CD4-positive, CD25-positive, alpha-beta regulatory T cell (primary cell): Measurements from ENCODE around the gene CEP350. TPM values are rescaled to one million over a fixed set of nuclear protein-coding genes. Genes with fewer than 3 reads are reported as not detected.

Experiments
- ATAC-seq, 2 donors: fragments of 150-1000 bp; cut with Tn5 transposase; one replicate each; pipeline ENCODE4 v1.10.0; 2021; ENCODE audit warnings: low read depth in 2 of 2, moderate number of reproducible peaks in 2 of 2, moderate library complexity in 1 of 2
- DNase-seq, 3 donors: peaks; one replicate each; pipeline versions ENCODE4 v3.0.0 to v3.0.0-alpha.2; 2012 to 2022; ENCODE audit warnings: mixed read lengths in 1 of 3
- H3K27ac ChIP-seq: one replicate; pipeline ENCODE4 v1.7.0; 2013; ENCODE audit warnings: mild to moderate bottlenecking, low read length; ENCODE audit not compliant: insufficient read depth, poor library complexity, severe bottlenecking
- H3K27me3 ChIP-seq: one replicate; pipeline ENCODE4 v1.7.0; 2013; ENCODE audit warnings: low read length; ENCODE audit not compliant: control insufficient read depth, insufficient read depth
- H3K36me3 ChIP-seq: one replicate; pipeline ENCODE4 v1.7.0; 2013; ENCODE audit warnings: mild to moderate bottlenecking, low read length, moderate library complexity; ENCODE audit not compliant: control insufficient read depth, insufficient read depth
- H3K4me1 ChIP-seq: 2 replicates; pipeline ENCODE4 v1.7.0; 2013; ENCODE audit warnings: mild to moderate bottlenecking, low read length; ENCODE audit not compliant: insufficient read depth, control insufficient read depth, poor library complexity, severe bottlenecking
- H3K4me3 ChIP-seq: one replicate; pipeline ENCODE4 v1.7.0; 2013; ENCODE audit warnings: low read depth, mild to moderate bottlenecking, low read length, moderate library complexity
- H3K9me3 ChIP-seq, 2 experiments: 1 replicate in 1 of 2; 2 replicates in 1 of 2; pipeline ENCODE4 v1.7.0; 2013; ENCODE audit warnings: low read length in 2 of 2, mild to moderate bottlenecking in 1 of 2, moderate library complexity in 1 of 2; ENCODE audit not compliant: control insufficient read depth in 2 of 2
- H3K27ac Mint-ChIP-seq, 3 donors: one replicate each; pipeline ENCODE4 v1.8.0; 2020 to 2022; ENCODE audit warnings: mild to moderate bottlenecking in 3 of 3, mixed read lengths in 3 of 3, moderate library complexity in 2 of 3
- H3K27me3 Mint-ChIP-seq: one replicate; pipeline ENCODE4 v1.8.0; 2022; ENCODE audit warnings: mild to moderate bottlenecking, mixed read lengths
- H3K36me3 Mint-ChIP-seq: one replicate; pipeline ENCODE4 v1.8.0; 2020; ENCODE audit warnings: mixed read lengths
- H3K4me1 Mint-ChIP-seq, 4 donors: one replicate each; pipeline ENCODE4 v1.8.0; 2020 to 2022; ENCODE audit warnings: mixed read lengths in 4 of 4, mild to moderate bottlenecking in 1 of 4
- H3K4me3 Mint-ChIP-seq, 4 donors: one replicate each; pipeline ENCODE4 v1.8.0; 2020 to 2022; ENCODE audit warnings: mild to moderate bottlenecking in 4 of 4, mixed read lengths in 4 of 4, moderate library complexity in 3 of 4
- H3K9me3 Mint-ChIP-seq, 7 donors: one replicate each; pipeline ENCODE4 v1.8.0; 2020 to 2022; ENCODE audit warnings: mixed read lengths in 7 of 7, mild to moderate bottlenecking in 3 of 7, moderate library complexity in 2 of 7
- polyA plus RNA-seq, 4 donors: library from polyadenylated mRNA; unstranded; fragments of 300-500 nt; fragmentation: Illumina TruSeq; gene quantifications; one replicate each; pipeline ENCODE4 v1.2.3, GENCODE V29; 2021
- total RNA-seq: library from RNA; stranded (reverse); gene quantifications from one replicate; pipeline ENCODE4 v1.2.3, GENCODE V29; 2022

The CEP350 gene
- total and polyA plus RNA-seq, 5 donors from 2014 or later: 20.4 to 69.9 (median 26.5) TPM

DNA sequence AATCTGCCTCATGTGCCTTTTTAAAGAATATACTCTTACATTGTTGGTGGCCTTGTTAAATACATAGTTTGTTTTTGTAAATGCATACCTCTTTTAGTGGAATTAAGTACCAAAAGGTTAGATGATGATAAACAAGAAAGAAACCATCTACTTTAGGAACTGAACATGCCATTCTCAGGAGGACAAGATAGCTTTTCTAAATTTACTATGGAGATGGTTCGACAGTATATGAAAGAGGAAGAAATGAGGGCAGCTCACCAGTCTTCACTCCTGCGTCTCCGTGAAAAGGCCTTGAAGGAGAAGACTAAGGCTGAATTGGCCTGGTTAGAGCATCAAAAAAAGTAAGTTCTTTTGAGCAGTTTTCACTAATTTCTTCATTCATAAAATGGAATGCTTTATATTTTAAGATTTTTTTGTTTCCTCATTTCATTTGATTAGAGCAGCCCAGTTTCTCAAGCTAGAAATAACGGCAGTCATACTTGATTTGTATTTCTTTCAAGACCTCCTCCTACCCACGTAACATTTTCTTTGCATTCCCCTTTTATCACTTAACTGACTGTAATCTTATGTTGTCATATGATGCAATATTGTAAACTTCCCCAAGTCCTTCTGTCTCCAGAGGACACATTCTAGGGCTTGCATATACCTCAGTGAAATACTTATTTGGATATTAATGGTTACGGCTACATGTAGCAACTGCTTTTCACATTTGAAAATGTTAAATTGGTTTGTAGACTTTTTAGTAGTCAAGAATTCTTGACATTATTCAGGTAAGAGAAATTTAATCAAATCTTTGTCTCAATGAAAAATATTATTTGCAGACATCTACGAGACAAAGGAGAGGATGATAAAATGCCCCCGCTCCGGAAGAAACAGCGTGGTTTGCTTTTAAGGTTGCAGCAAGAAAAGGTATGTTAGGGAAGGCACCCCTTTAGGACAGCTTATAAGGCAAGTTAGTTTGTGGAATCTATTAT is 99.3 kb downstream of the CEP350 start:
- H3K36me3 ChIP-seq: peaks cover 86% of the 10 kb centered on the region

DNA sequence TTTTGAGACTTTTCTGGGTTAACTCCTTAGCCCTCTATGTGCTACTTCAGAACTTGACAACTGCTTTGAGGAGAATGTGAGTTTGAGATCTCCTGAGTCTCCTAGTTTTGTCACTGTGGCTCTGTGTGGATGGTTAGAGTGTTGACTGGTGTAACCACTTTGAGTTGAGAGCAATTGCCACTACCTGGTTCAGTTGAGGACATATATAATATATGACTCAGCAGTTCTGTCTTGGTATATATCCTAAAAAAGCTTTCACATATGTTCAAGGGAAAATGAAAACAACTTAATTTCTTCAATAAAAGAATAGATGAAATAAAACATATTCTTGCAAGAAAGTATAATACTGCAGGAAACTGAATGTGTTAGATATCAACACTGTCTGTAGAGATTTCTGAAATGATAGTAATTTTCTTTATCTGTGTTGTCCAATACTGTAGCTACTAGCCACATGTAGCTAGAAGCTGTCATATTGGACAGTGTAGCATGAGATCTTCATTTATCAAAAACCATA is 103.3 kb downstream of the CEP350 start:
- no peak overlapping the region for H3K27ac Mint-ChIP-seq
- H3K36me3 Mint-ChIP-seq: peaks cover 36% of the 10 kb centered on the region
- peaks cover 0 to 1% (median 0%) of the 10 kb centered on the region in 7 donors for H3K9me3 Mint-ChIP-seq

More for the DNA sequence above, 99.3 kb downstream of the CEP350 start:
- no peaks in the 10 kb centered on the region for H3K4me1 ChIP-seq
- Mint-ChIP-seq H3K36me3 (peaks cover 45% of the 10 kb centered on the region), H3K27me3 (no peaks in the 10 kb centered on the region), H3K9me3 (peaks cover 0 to 1% (median 0%) of the 10 kb centered on the region in 7 donors), H3K4me3 (no peak overlapping the region), H3K4me1 (peaks cover 0 to 2% (median 0%) of the 10 kb centered on the region in 4 donors), H3K27ac (no peak overlapping the region)
- H3K9me3 ChIP-seq: no peaks in the 10 kb centered on the region
- H3K4me3 ChIP-seq: no peak overlapping the region
- H3K27me3 ChIP-seq: no peaks in the 10 kb centered on the region
- ATAC-seq (no peak), DNase-seq (no peak)
- H3K27ac ChIP-seq: no peak overlapping the region

DNA sequence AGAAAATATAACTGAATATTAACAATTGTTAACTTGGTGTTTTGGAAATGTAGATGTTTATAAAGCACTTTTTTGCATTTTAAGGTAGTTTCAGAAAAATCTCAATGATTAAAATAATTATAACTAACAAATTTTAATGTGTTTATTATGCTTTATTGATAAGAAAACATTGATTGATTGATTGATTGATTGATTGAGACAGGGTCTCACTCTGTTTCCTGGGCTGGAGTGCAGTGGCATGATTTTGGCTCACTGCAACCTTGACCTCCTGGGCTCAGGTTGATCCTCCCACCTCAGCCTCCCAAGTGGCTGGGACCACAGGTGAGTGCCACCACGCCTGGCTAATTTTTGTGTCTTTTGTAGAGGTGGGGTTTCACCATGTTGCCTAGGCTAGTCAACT is 106.4 kb downstream of the CEP350 start:
- ATAC-seq: no peak
- H3K4me3 Mint-ChIP-seq: no peak overlapping the region
- Histone ChIP-seq H3K4me1 (no peaks in the 10 kb centered on the region), H3K27me3 (no peaks in the 10 kb centered on the region), H3K36me3 (peaks cover 76% of the 10 kb centered on the region), H3K4me3 (no peak overlapping the region), H3K9me3 (no peaks in the 10 kb centered on the region), H3K27ac (no peak overlapping the region)
- H3K9me3 Mint-ChIP-seq: peaks cover 0 to 1% (median 0%) of the 10 kb centered on the region in 7 donors
- no peak overlapping the region for H3K27ac Mint-ChIP-seq
- no peaks in the 10 kb centered on the region for H3K4me1 Mint-ChIP-seq
- DNase-seq: no peak
- H3K27me3 Mint-ChIP-seq: no peaks in the 10 kb centered on the region
- H3K36me3 Mint-ChIP-seq: peaks cover 30% of the 10 kb centered on the region

More for the DNA sequence above, 103.3 kb downstream of the CEP350 start:
- ATAC-seq: no peak
- Histone ChIP-seq H3K27ac (no peak overlapping the region), H3K36me3 (peaks cover 76% of the 10 kb centered on the region), H3K4me1 (no peaks in the 10 kb centered on the region), H3K9me3 (no peaks in the 10 kb centered on the region), H3K27me3 (no peaks in the 10 kb centered on the region), H3K4me3 (no peak overlapping the region)
- no peak for DNase-seq
- H3K4me3 Mint-ChIP-seq: no peak overlapping the region
- H3K4me1 Mint-ChIP-seq: no peaks in the 10 kb centered on the region
- H3K27me3 Mint-ChIP-seq: no peaks in the 10 kb centered on the region

DNA sequence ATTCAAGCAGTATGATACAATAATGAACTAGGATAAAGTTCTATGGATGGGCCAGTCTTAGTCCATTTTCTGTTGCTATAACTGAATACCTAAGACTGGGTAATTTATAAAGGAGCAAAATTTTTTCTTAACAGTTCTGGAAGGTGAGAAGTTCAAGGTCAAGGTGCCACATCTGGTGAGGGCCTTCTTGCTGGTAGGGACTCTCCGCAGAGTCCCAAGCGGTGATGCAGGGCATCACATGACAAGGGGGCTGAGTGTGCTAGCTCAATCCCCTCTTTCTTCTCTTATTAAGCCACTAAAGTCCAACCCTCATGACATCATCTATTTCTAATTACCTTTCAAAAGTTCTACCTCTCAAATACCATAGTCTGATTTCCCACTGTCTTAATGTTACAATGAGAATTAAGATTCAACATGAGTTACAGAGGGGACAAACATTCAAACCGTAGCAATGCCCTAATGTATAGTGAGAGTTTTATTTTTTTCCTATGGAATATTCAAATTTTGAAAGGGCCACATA is 107.9 kb downstream of the CEP350 start:
- H3K36me3 ChIP-seq: peaks cover 77% of the 10 kb centered on the region
- no peaks in the 10 kb centered on the region for H3K4me1 ChIP-seq
- H3K9me3 ChIP-seq: no peaks in the 10 kb centered on the region
- H3K27ac ChIP-seq: no peak overlapping the region
- peaks cover 27% of the 10 kb centered on the region for H3K36me3 Mint-ChIP-seq
- peak overlapping the region in 1 of 3 donors; percentile 18 for H3K27ac Mint-ChIP-seq
- H3K27me3 ChIP-seq: no peaks in the 10 kb centered on the region
- H3K9me3 Mint-ChIP-seq: no peaks in the 10 kb centered on the region
- H3K4me3 ChIP-seq: no peak overlapping the region
- DNase-seq (no peak), ATAC-seq (no peak)
- H3K4me1 Mint-ChIP-seq: peaks cover 0 to 2% (median 0%) of the 10 kb centered on the region in 4 donors
- H3K4me3 Mint-ChIP-seq: no peak overlapping the region
- H3K27me3 Mint-ChIP-seq: no peaks in the 10 kb centered on the region

DNA sequence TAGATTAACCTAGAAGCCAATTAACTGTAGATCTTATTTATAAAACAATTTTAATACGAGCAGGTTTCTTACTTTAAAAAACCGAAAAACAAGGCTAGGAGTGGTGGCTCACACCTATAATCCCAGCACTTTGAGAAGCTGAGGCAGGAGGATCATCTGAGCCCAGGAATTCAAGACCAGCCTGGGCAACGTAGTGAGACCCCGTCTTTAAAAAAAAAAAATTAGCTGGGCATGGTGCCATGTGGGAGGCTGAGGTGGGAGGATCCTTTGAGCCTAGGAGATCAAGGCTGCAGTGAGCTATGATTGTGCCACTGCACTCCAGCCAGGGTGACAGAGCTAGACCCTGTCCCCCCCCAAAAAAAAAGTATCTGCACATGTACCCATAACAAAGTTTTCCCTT is 110.8 kb downstream of the CEP350 start:
- no peaks in the 10 kb centered on the region for H3K27me3 Mint-ChIP-seq

DNA sequence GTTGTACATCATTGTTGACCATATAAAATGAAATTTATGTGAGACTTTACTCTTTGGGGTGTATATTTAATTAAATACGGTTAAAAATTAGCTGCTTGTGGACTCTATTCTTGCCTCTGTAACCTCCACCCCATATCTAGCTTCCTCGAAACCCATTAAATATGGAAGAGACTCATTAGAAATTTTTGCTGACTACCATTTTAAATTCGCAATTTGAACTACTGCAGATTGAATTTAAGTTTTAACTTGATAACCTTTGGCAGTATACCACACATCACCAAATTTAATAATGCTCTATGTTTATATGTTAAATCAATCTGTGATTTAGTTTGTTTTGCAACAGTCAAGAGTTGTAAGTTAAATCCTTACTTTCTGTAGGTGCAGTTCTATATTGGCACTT is 111.5 kb downstream of the CEP350 start:
- H3K27me3 ChIP-seq: no peaks in the 10 kb centered on the region
- H3K4me1 ChIP-seq: no peaks in the 10 kb centered on the region
- H3K36me3 Mint-ChIP-seq: peaks cover 30% of the 10 kb centered on the region
- no peak overlapping the region for H3K27ac ChIP-seq
- no peaks in the 10 kb centered on the region for H3K9me3 Mint-ChIP-seq
- no peak overlapping the region for H3K4me3 Mint-ChIP-seq
- peaks cover 0 to 5% (median 0%) of the 10 kb centered on the region in 4 donors for H3K4me1 Mint-ChIP-seq
- peaks cover 83% of the 10 kb centered on the region for H3K36me3 ChIP-seq
- ATAC-seq: no peak
- no peaks in the 10 kb centered on the region for H3K27me3 Mint-ChIP-seq
- H3K27ac Mint-ChIP-seq: no peak overlapping the region
- H3K4me3 ChIP-seq: no peak overlapping the region
- H3K9me3 ChIP-seq: no peaks in the 10 kb centered on the region
- DNase-seq: no peak

More for the DNA sequence above, 110.8 kb downstream of the CEP350 start:
- H3K4me1 Mint-ChIP-seq: peaks cover 0 to 5% (median 0%) of the 10 kb centered on the region in 4 donors
- ATAC-seq (no peak), DNase-seq (no peak)
- Histone ChIP-seq H3K27ac (no peak overlapping the region), H3K4me1 (no peaks in the 10 kb centered on the region), H3K4me3 (no peak overlapping the region), H3K9me3 (no peaks in the 10 kb centered on the region), H3K36me3 (peaks cover 89% of the 10 kb centered on the region), H3K27me3 (no peaks in the 10 kb centered on the region)
- H3K4me3 Mint-ChIP-seq: no peak overlapping the region
- H3K9me3 Mint-ChIP-seq: no peaks in the 10 kb centered on the region
- no peak overlapping the region for H3K27ac Mint-ChIP-seq
- peaks cover 30% of the 10 kb centered on the region for H3K36me3 Mint-ChIP-seq

DNA sequence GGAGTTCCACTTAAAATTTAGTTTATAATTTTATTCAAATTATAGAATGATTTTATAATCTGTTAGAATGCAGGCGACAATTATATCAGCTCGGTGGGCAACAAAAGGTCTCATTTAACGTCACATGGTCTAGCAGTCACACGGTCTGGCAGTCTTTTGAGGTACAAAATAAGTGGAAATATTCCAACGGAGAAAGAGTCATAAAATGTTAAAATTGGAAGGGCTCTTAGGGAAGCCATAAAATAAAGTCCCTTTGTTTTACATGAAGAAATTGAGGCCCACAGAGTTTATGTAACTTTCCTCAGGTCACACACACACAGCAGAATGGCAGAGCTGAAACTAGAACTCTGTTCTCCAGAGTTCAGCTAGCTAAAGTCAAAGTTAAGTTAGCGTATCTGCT is 115.7 kb downstream of the CEP350 start:
- DNase-seq (no peak), ATAC-seq (no peak)
- H3K27ac ChIP-seq: no peak overlapping the region
- no peak overlapping the region for H3K27ac Mint-ChIP-seq
- peaks cover 0 to 5% (median under 1%) of the 10 kb centered on the region in 4 donors for H3K4me1 Mint-ChIP-seq
- H3K27me3 Mint-ChIP-seq: no peaks in the 10 kb centered on the region
- no peaks in the 10 kb centered on the region for H3K9me3 ChIP-seq
- H3K9me3 Mint-ChIP-seq: no peaks in the 10 kb centered on the region
- H3K4me3 ChIP-seq: no peak overlapping the region
- no peak overlapping the region for H3K4me3 Mint-ChIP-seq
- H3K4me1 ChIP-seq: no peaks in the 10 kb centered on the region
- H3K36me3 Mint-ChIP-seq: peaks cover 29% of the 10 kb centered on the region
- no peaks in the 10 kb centered on the region for H3K27me3 ChIP-seq
- H3K36me3 ChIP-seq: peaks cover 69% of the 10 kb centered on the region
